IMR-90 (cell line): Measurements from ENCODE around the gene PTCH1. TPM values are rescaled to one million over a fixed set of nuclear protein-coding genes. Genes with fewer than 3 reads are reported as not detected.

ENCODE experiments used
- ATAC-seq: fragments of 200-7000 bp; cut with Tn5 transposase; 2 replicates; pipeline ENCODE4 v1.9.1; 2020; ENCODE audit warnings: low read depth, mild to moderate bottlenecking, moderate library complexity
- BruUV-seq: library from RNA; stranded (reverse); fragments of 400-500 nt; replicated peaks from 2 replicates; lab custom pipeline; 2021; lab: Mats Ljungman, UMichigan
- CTCF ChIA-PET: fragments of 300-600 bp; formaldehyde crosslinking; extraction: SDS; loops from one replicate; lab custom pipeline; 2021; ENCODE audit warnings: antibody characterized with exemption; lab: Yijun Ruan, JAX
- POLR2A ChIA-PET: fragments of 300-600 bp; sonication (Branson Sonifier 250); formaldehyde crosslinking; loops from one replicate; lab custom pipeline; 2022; ENCODE audit warnings: antibody characterized with exemption; ENCODE audit not compliant: unreplicated experiment; lab: Charles Lee
- DNase-seq: peaks from one replicate; pipeline ENCODE4 v3.0.0; 2013
- H2AFZ ChIP-seq: replicated peaks from 2 replicates; pipeline ENCODE3; 2013; ENCODE audit warnings: low read length, mild to moderate bottlenecking; ENCODE audit not compliant: poor library complexity
- H2AK5ac ChIP-seq: 2 replicates; pipeline ENCODE4 v1.6.1; 2013; ENCODE audit warnings: low read depth, low read length, inconsistent platforms
- H2AK9ac ChIP-seq: replicated peaks from 2 replicates; pipeline ENCODE3; 2013; ENCODE audit warnings: mild to moderate bottlenecking, low read depth, low read length, moderate library complexity; ENCODE audit not compliant: poor library complexity
- H2BK120ac ChIP-seq: 2 replicates; pipeline ENCODE4 v1.6.1; 2013; ENCODE audit warnings: low read depth, low read length, inconsistent platforms
- H2BK15ac ChIP-seq: 3 replicates; pipeline ENCODE4 v1.6.1; 2013; ENCODE audit warnings: low read depth, low read length, inconsistent platforms
- H2BK20ac ChIP-seq: 2 replicates; pipeline ENCODE4 v1.6.1; 2013; ENCODE audit warnings: low read depth, mild to moderate bottlenecking, inconsistent platforms, low read length, moderate library complexity
- H2BK5ac ChIP-seq: 2 replicates; pipeline ENCODE4 v1.6.1; 2013; ENCODE audit warnings: mild to moderate bottlenecking, low read depth, low read length, inconsistent platforms; ENCODE audit not compliant: poor library complexity, severe bottlenecking
- H3K14ac ChIP-seq: replicated peaks from 2 replicates; pipeline ENCODE4 v1.6.1; 2013; ENCODE audit warnings: low read depth, low read length, inconsistent platforms
- H3K18ac ChIP-seq: 2 replicates; pipeline ENCODE4 v1.6.1; 2013; ENCODE audit warnings: low read depth, low read length, control low read depth
- H3K23ac ChIP-seq: 2 replicates; pipeline ENCODE4 v1.6.1; 2013; ENCODE audit warnings: low read depth, low read length, inconsistent platforms
- H3K27ac ChIP-seq: 2 replicates; pipeline ENCODE4 v1.5.1; 2013; ENCODE audit warnings: mild to moderate bottlenecking, control low read depth, low read length; ENCODE audit not compliant: insufficient read depth
- H3K27me3 ChIP-seq: 2 replicates; pipeline ENCODE4 v1.6.1; 2013; ENCODE audit warnings: low read length; ENCODE audit not compliant: control insufficient read depth, insufficient read depth
- H3K36me3 ChIP-seq: 2 replicates; pipeline ENCODE4 v1.6.1; 2013; ENCODE audit warnings: low read length, mixed read lengths; ENCODE audit not compliant: control insufficient read depth, insufficient read depth
- H3K4ac ChIP-seq: 2 replicates; pipeline ENCODE4 v1.6.1; 2013; ENCODE audit warnings: low read depth, low read length, inconsistent platforms
- H3K4me1 ChIP-seq: 2 replicates; pipeline ENCODE4 v1.6.1; 2013; ENCODE audit warnings: low read length, mixed read lengths; ENCODE audit not compliant: control insufficient read depth, insufficient read depth
- H3K4me2 ChIP-seq: 2 replicates; pipeline ENCODE4 v1.6.1; 2013; ENCODE audit warnings: low read depth, mild to moderate bottlenecking, control low read depth, low read length, moderate library complexity
- H3K4me3 ChIP-seq: 2 replicates; pipeline ENCODE4 v1.5.1; 2013; ENCODE audit warnings: low read depth, mild to moderate bottlenecking, control low read depth, low read length, moderate library complexity; ENCODE audit not compliant: insufficient read depth
- H3K56ac ChIP-seq: 2 replicates; pipeline ENCODE4 v1.6.1; 2013; ENCODE audit warnings: low read length, inconsistent platforms; ENCODE audit not compliant: insufficient read depth; ENCODE audit errors: extremely low read depth
- H3K79me1 ChIP-seq, 2 experiments: 2 replicates each; pipeline ENCODE4 v1.6.1; 2013; ENCODE audit warnings: low read length in 2 of 2, inconsistent platforms in 1 of 2, low read depth in 1 of 2
- H3K9ac ChIP-seq: 2 replicates; pipeline ENCODE4 v1.6.1; 2013; ENCODE audit warnings: low read depth, low read length, control low read depth
- H3K9me1 ChIP-seq: 2 replicates; pipeline ENCODE4 v1.6.1; 2013; ENCODE audit warnings: low read length, inconsistent platforms; ENCODE audit not compliant: insufficient read depth
- H3K9me3 ChIP-seq: 2 replicates; pipeline ENCODE4 v1.6.1; 2013; ENCODE audit warnings: low read length; ENCODE audit not compliant: control insufficient read depth, insufficient read depth
- H4K20me1 ChIP-seq: 2 replicates; pipeline ENCODE4 v1.6.1; 2013; ENCODE audit warnings: low read length, inconsistent platforms; ENCODE audit not compliant: insufficient read depth
- H4K5ac ChIP-seq: 2 replicates; pipeline ENCODE4 v1.6.1; 2013; ENCODE audit warnings: mild to moderate bottlenecking, low read depth, low read length, control low read depth
- H4K8ac ChIP-seq, 2 experiments: 2 replicates each; pipeline ENCODE4 v1.6.1; 2013; ENCODE audit warnings: low read depth in 2 of 2, low read length in 2 of 2, control low read depth in 1 of 2, inconsistent platforms in 1 of 2
- H4K91ac ChIP-seq: 2 replicates; pipeline ENCODE4 v1.6.1; 2013; ENCODE audit warnings: low read depth, low read length, inconsistent platforms; ENCODE audit not compliant: insufficient read depth
- BHLHE40 ChIP-seq: fragments of 150-350 bp; IDR thresholded peaks from 2 replicates; pipeline ENCODE4 v1.6.1; 2016; ENCODE audit warnings: mild to moderate bottlenecking, low read depth, low read length
- CEBPB ChIP-seq: IDR thresholded peaks from 2 replicates; pipeline ENCODE4 v1.6.1; 2012; ENCODE audit warnings: low read depth, low read length, improper control_type of control experiment
- CHD1 ChIP-seq: IDR thresholded peaks from 2 replicates; pipeline ENCODE4 v1.6.1; 2012; ENCODE audit warnings: low read depth, low read length, improper control_type of control experiment
- FOS ChIP-seq: fragments of 150-350 bp; IDR thresholded peaks from 2 replicates; pipeline ENCODE4 v1.6.1; 2016; ENCODE audit warnings: low read depth, low read length
- MAFK ChIP-seq: IDR thresholded peaks from 2 replicates; pipeline ENCODE4 v1.6.1; 2012; ENCODE audit warnings: low read depth, low read length, improper control_type of control experiment
- MAZ ChIP-seq: IDR thresholded peaks from 2 replicates; pipeline ENCODE4 v1.6.1; 2012; ENCODE audit warnings: low read depth, mild to moderate bottlenecking, low read length, improper control_type of control experiment, moderate library complexity, borderline replicate concordance
- MXI1 ChIP-seq: IDR thresholded peaks from 2 replicates; pipeline ENCODE4 v1.6.1; 2012; ENCODE audit warnings: low read depth, mild to moderate bottlenecking, low read length, moderate library complexity, borderline replicate concordance
- NFE2L2 ChIP-seq: fragments of 150-350 bp; IDR thresholded peaks from 2 replicates; pipeline ENCODE4 v1.6.1; 2016; ENCODE audit warnings: low read depth, mild to moderate bottlenecking, low read length
- POLR2A ChIP-seq: IDR thresholded peaks from 2 replicates; pipeline ENCODE4 v1.6.1; 2012; ENCODE audit warnings: mild to moderate bottlenecking, low read depth, low read length
- RAD21 ChIP-seq: IDR thresholded peaks from 2 replicates; pipeline ENCODE4 v1.6.1; 2012; ENCODE audit warnings: low read length, improper control_type of control experiment
- RCOR1 ChIP-seq: IDR thresholded peaks from 2 replicates; pipeline ENCODE4 v1.6.1; 2012; ENCODE audit warnings: mild to moderate bottlenecking, low read length, improper control_type of control experiment; ENCODE audit not compliant: insufficient replicate concordance
- RFX5 ChIP-seq: IDR thresholded peaks from 2 replicates; pipeline ENCODE4 v1.8.0; 2012; ENCODE audit warnings: low read depth, mild to moderate bottlenecking, low read length, moderate library complexity
- SMC3 ChIP-seq: fragments of 150-350 bp; IDR thresholded peaks from 2 replicates; pipeline ENCODE4 v1.6.1; 2016; ENCODE audit warnings: low read depth, mild to moderate bottlenecking, antibody characterized with exemption, low read length, moderate library complexity
- WGBS, 2 experiments: methylation state at CpG; one replicate each; pipeline versions ENCODE4 v1.1.5 to v1.1.7; 2013; ENCODE audit warnings: missing lambda C conversion rate in 2 of 2; ENCODE audit not compliant: insufficient read length in 1 of 2; ENCODE audit errors: extremely low coverage in 2 of 2; 5-methylcytosine and 5-hydroxymethylcytosine counted together
- dilution Hi-C: fragments of 300-500 bp; cut with HindIII; formaldehyde crosslinking; loops from one replicate; pipeline ENCODE4 v1.14.3; 2018; ENCODE audit warnings: low sequenced_read_pairs; ENCODE audit not compliant: unreplicated experiment
- in situ Hi-C: fragments of 300-500 bp; cut with MboI; formaldehyde crosslinking; loops from 3 replicates; pipeline ENCODE4 v1.14.3; 2019; ENCODE audit warnings: low sequenced_read_pairs, inconsistent platforms, mixed read lengths
- intact Hi-C: fragments of 100-400 bp; cut with micrococcal nuclease; formaldehyde crosslinking; loops from 2 replicates; pipeline ENCODE4 v1.10.0; 2022
- polyA plus RNA-seq, 3 experiments: library from polyadenylated mRNA; depleted of rRNA; stranded (reverse); fragments of >200 nt; gene quantifications; 2 replicates each; pipeline ENCODE4 v1.2.3, GENCODE V29; 2012; ENCODE audit warnings: low replicate concordance in 1 of 3
- total RNA-seq: library from RNA; depleted of rRNA; stranded (reverse); fragments of >200 nt; gene quantifications from 2 replicates; pipeline ENCODE4 v1.2.3, GENCODE V29; 2012
- TF ChIP-seq, protein P1 (sequence below): conservative IDR thresholded peaks from 2 replicates; pipeline ENCODE4 v1.5.1; 2012; ENCODE audit warnings: mild to moderate bottlenecking, low read depth, low read length, improper control_type of control experiment
- TF ChIP-seq, protein P2 (sequence below): fragments of 150-350 bp; IDR thresholded peaks from 2 replicates; pipeline ENCODE4 v1.6.1; 2016; ENCODE audit warnings: low read depth, mild to moderate bottlenecking, low read length, moderate library complexity, borderline replicate concordance
- TF ChIP-seq, protein P3 (sequence below): fragments of 150-350 bp; IDR thresholded peaks from 2 replicates; pipeline ENCODE4 v1.6.1; 2017; ENCODE audit warnings: mild to moderate bottlenecking, antibody characterized with exemption, low read length, low read depth

PTCH1 gene
- total and polyA plus RNA-seq, 2 of the 4 experiments (the other 2 are of a cell fraction): 4.1 to 5.0 TPM

DNA sequence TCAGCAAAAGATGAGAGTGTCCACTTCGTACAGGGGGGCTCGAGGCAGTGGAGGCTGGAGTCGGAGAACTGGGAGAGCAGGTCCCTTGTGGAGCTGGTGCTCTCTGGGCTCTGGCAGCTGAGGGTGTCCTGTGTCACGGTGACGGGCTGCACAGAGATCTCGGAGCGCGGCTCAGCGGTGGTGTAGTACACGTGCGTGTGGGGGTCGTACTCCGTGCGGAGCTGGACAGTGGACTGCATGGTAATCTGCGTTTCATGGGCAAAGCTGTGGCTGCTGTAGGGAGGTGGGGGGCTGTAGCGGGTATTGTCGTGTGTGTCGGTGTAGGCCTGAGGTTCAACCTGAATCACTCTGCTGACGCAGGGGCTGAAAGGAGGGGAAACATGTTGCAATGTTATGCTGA, 48.0 kb downstream of the PTCH1 start:
- H3K36me3 ChIP-seq: peaks cover 49% of the 10 kb centered on the region
- H2BK20ac ChIP-seq: no peak overlapping the region
- no peak overlapping the region for H2BK15ac ChIP-seq
- ChIA-PET POLR2A (no interaction called here), CTCF (no interaction called here)
- H2AK9ac ChIP-seq: no peak overlapping the region
- H3K4me3 ChIP-seq: no peak overlapping the region
- no peak overlapping the region for H2BK120ac ChIP-seq
- TF ChIP-seq, protein P1, sequence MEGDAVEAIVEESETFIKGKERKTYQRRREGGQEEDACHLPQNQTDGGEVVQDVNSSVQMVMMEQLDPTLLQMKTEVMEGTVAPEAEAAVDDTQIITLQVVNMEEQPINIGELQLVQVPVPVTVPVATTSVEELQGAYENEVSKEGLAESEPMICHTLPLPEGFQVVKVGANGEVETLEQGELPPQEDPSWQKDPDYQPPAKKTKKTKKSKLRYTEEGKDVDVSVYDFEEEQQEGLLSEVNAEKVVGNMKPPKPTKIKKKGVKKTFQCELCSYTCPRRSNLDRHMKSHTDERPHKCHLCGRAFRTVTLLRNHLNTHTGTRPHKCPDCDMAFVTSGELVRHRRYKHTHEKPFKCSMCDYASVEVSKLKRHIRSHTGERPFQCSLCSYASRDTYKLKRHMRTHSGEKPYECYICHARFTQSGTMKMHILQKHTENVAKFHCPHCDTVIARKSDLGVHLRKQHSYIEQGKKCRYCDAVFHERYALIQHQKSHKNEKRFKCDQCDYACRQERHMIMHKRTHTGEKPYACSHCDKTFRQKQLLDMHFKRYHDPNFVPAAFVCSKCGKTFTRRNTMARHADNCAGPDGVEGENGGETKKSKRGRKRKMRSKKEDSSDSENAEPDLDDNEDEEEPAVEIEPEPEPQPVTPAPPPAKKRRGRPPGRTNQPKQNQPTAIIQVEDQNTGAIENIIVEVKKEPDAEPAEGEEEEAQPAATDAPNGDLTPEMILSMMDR: no peak
- TF ChIP-seq BHLHE40 (no peak), RCOR1 (no peak), CEBPB (no peak), MAFK (no peak), RAD21 (no peak), MAZ (no peak), NFE2L2 (no peak), MXI1 (no peak), CHD1 (no peak), SMC3 (no peak), RFX5 (no peak), POLR2A (no peak), FOS (no peak)
- TF ChIP-seq, protein P2, sequence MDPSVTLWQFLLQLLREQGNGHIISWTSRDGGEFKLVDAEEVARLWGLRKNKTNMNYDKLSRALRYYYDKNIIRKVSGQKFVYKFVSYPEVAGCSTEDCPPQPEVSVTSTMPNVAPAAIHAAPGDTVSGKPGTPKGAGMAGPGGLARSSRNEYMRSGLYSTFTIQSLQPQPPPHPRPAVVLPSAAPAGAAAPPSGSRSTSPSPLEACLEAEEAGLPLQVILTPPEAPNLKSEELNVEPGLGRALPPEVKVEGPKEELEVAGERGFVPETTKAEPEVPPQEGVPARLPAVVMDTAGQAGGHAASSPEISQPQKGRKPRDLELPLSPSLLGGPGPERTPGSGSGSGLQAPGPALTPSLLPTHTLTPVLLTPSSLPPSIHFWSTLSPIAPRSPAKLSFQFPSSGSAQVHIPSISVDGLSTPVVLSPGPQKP: no peak
- TF ChIP-seq, protein P3, sequence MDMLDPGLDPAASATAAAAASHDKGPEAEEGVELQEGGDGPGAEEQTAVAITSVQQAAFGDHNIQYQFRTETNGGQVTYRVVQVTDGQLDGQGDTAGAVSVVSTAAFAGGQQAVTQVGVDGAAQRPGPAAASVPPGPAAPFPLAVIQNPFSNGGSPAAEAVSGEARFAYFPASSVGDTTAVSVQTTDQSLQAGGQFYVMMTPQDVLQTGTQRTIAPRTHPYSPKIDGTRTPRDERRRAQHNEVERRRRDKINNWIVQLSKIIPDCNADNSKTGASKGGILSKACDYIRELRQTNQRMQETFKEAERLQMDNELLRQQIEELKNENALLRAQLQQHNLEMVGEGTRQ: no peak
- peaks cover 0 to 4% of the 10 kb centered on the region in 2 experiments; a peak in 1 of 4 replicates for H3K79me1 ChIP-seq
- no peaks in the 10 kb centered on the region for H3K27me3 ChIP-seq
- H2BK5ac ChIP-seq: no peak overlapping the region
- no peak for ATAC-seq
- no peak overlapping the region for H2AK5ac ChIP-seq
- 94% methylated on average over 6 of the region's 19 CpGs; no CpG with 5 or more reads in 1 of the 2 experiments for WGBS, 2 experiments
- H4K20me1 ChIP-seq: no peaks in the 10 kb centered on the region
- peaks cover 2% of the 10 kb centered on the region for H3K4me1 ChIP-seq
- no peak overlapping the region for H4K5ac ChIP-seq
- H3K9me1 ChIP-seq: peaks cover 8% of the 10 kb centered on the region
- no peak for DNase-seq
- dilution Hi-C loops (no loop called here), in situ Hi-C loops (no loop called here), intact Hi-C loops (no loop called here)
- no peak overlapping the region for H3K27ac ChIP-seq
- H4K91ac ChIP-seq: no peak overlapping the region
- BruUV-seq: no TSS peak
- H4K8ac ChIP-seq: no peak overlapping the region
- no peak overlapping the region for H3K23ac ChIP-seq
- H3K4me2 ChIP-seq: no peak overlapping the region
- no peak overlapping the region for H3K18ac ChIP-seq
- H3K9me3 ChIP-seq: no peaks in the 10 kb centered on the region
- H2AFZ ChIP-seq: no peak overlapping the region
- no peak overlapping the region for H3K4ac ChIP-seq
- no peak overlapping the region for H3K56ac ChIP-seq
- no peak overlapping the region for H3K9ac ChIP-seq
- H3K14ac ChIP-seq: no peak overlapping the region
